ENCODE data around the gene SKIL.

Gene SKIL

DNA sequence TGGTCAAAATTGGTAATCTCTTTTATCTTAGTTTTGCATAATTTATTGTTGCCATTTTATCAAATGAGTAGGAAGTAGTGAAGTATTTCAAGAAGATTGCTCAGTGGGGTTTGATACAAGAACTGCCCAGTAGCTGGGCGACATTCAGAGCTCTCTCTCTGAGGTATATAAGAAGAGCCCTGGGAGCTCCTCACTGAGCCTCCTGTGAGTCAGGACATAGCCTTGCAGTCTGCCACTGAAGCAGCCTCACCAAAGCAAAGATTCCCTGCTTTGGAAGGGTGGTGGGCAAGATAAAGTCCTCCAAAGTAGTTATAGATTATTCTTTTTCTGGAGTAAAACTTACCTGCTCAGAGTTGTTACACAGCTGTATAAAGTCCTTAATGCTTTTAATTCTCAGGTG, 26.1 kb downstream of the SKIL start:
- TF ChIP-seq, protein P1, sequence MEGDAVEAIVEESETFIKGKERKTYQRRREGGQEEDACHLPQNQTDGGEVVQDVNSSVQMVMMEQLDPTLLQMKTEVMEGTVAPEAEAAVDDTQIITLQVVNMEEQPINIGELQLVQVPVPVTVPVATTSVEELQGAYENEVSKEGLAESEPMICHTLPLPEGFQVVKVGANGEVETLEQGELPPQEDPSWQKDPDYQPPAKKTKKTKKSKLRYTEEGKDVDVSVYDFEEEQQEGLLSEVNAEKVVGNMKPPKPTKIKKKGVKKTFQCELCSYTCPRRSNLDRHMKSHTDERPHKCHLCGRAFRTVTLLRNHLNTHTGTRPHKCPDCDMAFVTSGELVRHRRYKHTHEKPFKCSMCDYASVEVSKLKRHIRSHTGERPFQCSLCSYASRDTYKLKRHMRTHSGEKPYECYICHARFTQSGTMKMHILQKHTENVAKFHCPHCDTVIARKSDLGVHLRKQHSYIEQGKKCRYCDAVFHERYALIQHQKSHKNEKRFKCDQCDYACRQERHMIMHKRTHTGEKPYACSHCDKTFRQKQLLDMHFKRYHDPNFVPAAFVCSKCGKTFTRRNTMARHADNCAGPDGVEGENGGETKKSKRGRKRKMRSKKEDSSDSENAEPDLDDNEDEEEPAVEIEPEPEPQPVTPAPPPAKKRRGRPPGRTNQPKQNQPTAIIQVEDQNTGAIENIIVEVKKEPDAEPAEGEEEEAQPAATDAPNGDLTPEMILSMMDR (IDR thresholded peaks at IDR 0.05; ENCODE audit: extremely low read depth, missing control alignments) = no peak

DNA sequence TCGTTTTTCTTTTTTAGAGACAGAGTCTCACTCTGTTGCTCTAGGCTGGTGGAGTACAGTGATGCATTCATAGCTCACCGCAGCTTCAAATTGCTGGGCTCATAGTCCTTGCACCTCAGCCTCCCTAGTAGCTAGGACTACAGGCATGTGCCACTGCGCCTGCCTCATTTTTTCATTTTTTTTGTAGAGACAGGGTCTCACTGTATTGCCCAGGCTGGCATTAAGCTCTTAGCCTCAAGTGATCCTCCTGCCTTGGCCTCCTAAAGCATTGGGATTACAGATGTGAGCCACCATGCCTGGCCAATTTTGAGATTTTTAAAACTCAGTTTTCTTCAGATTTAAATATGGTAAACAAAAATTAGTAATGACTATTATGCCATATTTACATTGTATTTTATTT, 29.0 kb downstream of the SKIL start:
- TF ChIP-seq, protein P1 (IDR thresholded peaks at IDR 0.05; ENCODE audit: extremely low read depth, missing control alignments) = no peak
- DNase-seq (ENCODE audit: low spot score) = no peak

More for the DNA sequence above, 26.1 kb downstream of the SKIL start:
- DNase-seq (ENCODE audit: low spot score) = no peak

DNA sequence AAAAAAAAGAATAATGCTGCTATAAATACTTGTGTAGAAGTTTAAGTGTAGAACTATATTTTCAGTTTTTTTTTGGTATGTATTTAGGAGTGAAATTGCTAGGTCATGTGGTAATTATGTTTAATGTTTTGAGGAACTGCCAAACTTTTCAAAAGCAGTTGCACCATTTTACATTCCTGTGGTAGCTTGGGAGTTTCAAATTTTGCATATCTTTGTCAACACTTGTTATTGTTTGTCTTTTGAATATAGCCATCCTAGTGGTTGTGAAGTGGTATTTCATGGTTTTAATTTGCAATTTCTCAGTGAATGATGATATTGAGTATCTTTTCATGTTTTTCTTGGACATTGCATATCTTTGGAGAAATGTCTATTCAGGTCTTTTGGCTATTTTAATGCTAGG, 30.4 kb downstream of the SKIL start:
- no peak for DNase-seq (ENCODE audit: low spot score)
- TF ChIP-seq, protein P1 (IDR thresholded peaks at IDR 0.05; ENCODE audit: extremely low read depth, missing control alignments) = no peak

DNA sequence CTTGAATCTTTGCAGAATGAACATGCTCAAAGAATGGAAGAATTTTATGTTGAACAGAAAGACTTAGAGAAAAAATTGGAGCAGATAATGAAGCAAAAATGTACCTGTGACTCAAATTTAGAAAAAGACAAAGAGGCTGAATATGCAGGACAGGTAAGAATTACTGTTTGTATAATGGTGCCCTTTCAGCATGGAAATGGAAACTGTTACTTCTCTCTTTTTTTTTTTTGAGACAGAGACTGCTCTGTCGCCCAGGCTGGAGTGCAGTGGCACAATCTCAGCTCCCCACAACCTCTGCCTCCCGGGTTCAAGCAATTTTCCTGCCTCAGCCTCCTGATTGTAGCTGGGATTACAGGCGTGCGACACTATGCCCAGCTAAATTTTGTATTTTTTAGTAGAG, 33.6 kb downstream of the SKIL start:
- TF ChIP-seq, protein P1 (IDR thresholded peaks at IDR 0.05; ENCODE audit: extremely low read depth, missing control alignments) = no peak
- DNase-seq (ENCODE audit: low spot score) = no peak

DNA sequence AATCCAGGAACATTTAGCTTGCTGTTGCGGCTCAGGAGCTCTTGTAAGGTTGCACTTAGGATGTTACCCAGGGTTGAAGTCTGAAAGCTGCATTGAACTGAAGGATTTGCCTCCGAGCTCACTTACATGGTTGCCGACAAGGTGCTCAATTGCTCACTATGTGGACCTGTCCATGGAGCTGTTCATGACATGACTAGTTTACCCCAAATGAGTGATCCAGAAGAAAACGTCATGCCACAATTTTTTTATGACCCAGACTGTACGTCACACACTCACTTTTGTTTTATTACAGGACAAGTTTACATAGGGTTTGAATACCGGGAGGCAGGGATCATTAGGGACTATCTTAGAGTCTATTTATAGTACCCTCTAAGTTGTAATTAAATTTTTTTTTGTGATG, 40.2 kb downstream of the SKIL start:
- TF ChIP-seq, protein P1 (IDR thresholded peaks at IDR 0.05; ENCODE audit: extremely low read depth, missing control alignments) = no peak
- DNase-seq (ENCODE audit: low spot score) = no peak

DNA sequence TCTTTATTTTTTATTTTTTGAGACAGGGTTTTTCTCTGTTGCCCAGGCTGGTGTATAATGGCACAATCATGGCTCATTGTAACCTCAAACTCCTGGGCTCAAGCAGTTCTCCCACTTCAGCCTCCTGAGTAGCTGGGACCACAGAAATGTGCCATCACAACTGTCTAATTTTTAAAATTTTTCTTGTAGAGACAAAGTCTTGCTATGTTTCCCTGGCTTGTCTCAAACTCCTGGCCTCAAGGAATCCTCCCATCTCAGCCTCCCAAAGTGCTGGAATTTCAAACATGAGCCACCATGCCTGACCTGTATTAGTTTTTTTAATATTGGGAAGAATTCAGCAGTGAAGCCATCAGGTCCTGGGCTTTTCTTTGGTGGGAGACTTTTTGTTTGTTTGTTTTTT, 47.6 kb downstream of the SKIL start:
- DNase-seq (ENCODE audit: low spot score) = no peak
- TF ChIP-seq, protein P1 (IDR thresholded peaks at IDR 0.05; ENCODE audit: extremely low read depth, missing control alignments) = no peak

DNA sequence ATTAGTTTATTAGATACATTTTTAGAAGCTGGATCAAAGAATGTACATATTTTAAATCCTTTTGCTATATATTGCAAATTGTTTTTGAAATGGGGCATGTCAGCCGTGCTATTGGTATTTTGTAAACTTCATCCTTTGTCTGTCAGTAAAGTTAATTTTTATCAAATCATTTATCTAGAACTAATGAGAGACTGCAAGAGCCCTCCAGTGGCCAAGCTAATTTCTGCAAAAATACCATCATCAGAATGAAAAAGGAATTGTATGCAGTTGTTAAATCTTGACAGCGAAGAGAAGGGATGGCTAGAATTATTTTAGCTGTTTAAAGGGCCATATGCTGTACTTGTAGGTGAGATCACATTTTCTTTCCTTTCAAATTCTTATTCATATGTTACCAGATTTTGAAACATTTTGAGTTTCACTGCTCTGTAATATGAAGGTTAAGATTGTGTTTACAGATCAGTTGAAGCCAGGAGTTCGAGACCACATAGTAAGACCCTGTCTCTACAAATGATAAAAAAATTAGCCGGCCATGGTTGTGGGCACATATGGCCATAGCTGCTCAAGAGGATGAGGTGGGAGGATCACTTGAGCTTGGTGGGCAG, 53.0 kb downstream of the SKIL start:
- no peak for DNase-seq (ENCODE audit: low spot score)
- TF ChIP-seq, protein P1 (IDR thresholded peaks at IDR 0.05; ENCODE audit: extremely low read depth, missing control alignments) = peak; percentile 42

Measured in GM20000 (cell line).